Measurements from ENCODE around the gene TNFRSF19. TPM values are rescaled to one million over a fixed set of nuclear protein-coding genes. Genes with fewer than 3 reads are reported as not detected.

Gene TNFRSF19
- total and polyA plus RNA-seq, 2 of the 13 experiments (the other 11 are each of a cell fraction or from before 2014, with no cell fraction given) = 75.3 to 77.7 TPM

DNA sequence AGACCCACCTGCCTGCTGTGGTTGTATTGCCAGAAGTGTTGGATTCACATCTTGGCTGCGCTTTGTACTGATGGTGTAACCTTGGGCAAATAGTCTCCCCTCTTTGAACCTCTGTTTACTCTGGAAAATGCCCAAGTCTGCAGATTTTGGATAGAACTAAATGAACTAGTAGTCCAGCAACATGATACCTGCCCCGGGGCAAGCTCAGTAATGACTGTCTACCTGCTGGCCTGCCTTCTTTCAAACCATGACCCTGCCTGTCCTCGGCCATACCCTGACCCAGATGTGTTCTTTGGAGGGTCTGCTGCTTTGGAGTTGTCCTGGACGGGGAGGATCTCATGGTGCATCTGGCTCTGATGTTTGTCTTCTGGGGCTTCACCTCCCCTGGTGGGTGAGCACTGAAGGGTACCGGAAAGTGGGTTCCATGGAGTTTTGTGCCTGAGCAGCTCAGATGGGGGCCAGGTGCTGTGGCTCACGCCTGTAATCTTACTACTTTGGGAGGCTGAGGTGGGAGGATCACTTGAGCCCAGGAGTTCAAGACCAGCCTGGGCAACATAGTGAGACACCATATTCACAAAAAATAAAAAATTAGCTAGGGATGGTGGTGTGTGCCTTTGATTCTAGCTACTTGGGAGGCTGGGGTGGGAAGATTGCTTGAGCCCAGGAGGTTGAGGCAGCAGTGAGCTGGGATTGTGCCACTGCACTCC, 59.5 kb downstream of the TNFRSF19 start (continued):
- TF ChIP-seq, protein P1, sequence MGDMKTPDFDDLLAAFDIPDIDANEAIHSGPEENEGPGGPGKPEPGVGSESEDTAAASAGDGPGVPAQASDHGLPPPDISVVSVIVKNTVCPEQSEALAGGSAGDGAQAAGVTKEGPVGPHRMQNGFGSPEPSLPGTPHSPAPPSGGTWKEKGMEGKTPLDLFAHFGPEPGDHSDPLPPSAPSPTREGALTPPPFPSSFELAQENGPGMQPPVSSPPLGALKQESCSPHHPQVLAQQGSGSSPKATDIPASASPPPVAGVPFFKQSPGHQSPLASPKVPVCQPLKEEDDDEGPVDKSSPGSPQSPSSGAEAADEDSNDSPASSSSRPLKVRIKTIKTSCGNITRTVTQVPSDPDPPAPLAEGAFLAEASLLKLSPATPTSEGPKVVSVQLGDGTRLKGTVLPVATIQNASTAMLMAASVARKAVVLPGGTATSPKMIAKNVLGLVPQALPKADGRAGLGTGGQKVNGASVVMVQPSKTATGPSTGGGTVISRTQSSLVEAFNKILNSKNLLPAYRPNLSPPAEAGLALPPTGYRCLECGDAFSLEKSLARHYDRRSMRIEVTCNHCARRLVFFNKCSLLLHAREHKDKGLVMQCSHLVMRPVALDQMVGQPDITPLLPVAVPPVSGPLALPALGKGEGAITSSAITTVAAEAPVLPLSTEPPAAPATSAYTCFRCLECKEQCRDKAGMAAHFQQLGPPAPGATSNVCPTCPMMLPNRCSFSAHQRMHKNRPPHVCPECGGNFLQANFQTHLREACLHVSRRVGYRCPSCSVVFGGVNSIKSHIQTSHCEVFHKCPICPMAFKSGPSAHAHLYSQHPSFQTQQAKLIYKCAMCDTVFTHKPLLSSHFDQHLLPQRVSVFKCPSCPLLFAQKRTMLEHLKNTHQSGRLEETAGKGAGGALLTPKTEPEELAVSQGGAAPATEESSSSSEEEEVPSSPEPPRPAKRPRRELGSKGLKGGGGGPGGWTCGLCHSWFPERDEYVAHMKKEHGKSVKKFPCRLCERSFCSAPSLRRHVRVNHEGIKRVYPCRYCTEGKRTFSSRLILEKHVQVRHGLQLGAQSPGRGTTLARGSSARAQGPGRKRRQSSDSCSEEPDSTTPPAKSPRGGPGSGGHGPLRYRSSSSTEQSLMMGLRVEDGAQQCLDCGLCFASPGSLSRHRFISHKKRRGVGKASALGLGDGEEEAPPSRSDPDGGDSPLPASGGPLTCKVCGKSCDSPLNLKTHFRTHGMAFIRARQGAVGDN (CRISPR knock-in tag; IDR thresholded peaks at IDR 0.05) = peak; percentile 60
- TF ChIP-seq ZNF17 (CRISPR knock-in tag; IDR thresholded peaks at IDR 0.05) (no peak), ZNF7 (CRISPR knock-in tag; IDR thresholded peaks at IDR 0.05) (no peak), ZNF501 (CRISPR knock-in tag; IDR thresholded peaks at IDR 0.05) (no peak), ETV5 (CRISPR knock-in tag; IDR thresholded peaks at IDR 0.05; ENCODE audit: borderline replicate concordance) (peak; percentile 43; the same call in 1 of the 2 replicates), ZNF225 (CRISPR knock-in tag; IDR thresholded peaks at IDR 0.05) (no peak), TBX2 (CRISPR knock-in tag; IDR thresholded peaks at IDR 0.05; ENCODE audit: borderline replicate concordance) (peak; percentile 89), FOSL1 (CRISPR knock-in tag; IDR thresholded peaks at IDR 0.05; ENCODE audit: borderline replicate concordance) (no peak), ZNF577 (CRISPR knock-in tag; IDR thresholded peaks at IDR 0.05; ENCODE audit: borderline replicate concordance, low read depth) (no peak), HNRNPL (IDR thresholded peaks at IDR 0.05; ENCODE audit: low read depth, low read length) (no peak), AHDC1 (CRISPR knock-in tag; IDR thresholded peaks at IDR 0.05; ENCODE audit: borderline replicate concordance) (peak; percentile 82; the same call in 1 of the 2 replicates), ZNF121 (CRISPR knock-in tag; IDR thresholded peaks at IDR 0.05) (peak; percentile 86), TCF7 (IDR thresholded peaks at IDR 0.05; ENCODE audit: low read depth) (peak; percentile 97), ZNF160 (CRISPR knock-in tag; IDR thresholded peaks at IDR 0.05) (no peak), FOXO1 (CRISPR knock-in tag; IDR thresholded peaks at IDR 0.05) (peak; percentile 79), ZNF530 (CRISPR knock-in tag; IDR thresholded peaks at IDR 0.05; ENCODE audit: low read depth) (no peak)
- TF ChIP-seq, protein P2, sequence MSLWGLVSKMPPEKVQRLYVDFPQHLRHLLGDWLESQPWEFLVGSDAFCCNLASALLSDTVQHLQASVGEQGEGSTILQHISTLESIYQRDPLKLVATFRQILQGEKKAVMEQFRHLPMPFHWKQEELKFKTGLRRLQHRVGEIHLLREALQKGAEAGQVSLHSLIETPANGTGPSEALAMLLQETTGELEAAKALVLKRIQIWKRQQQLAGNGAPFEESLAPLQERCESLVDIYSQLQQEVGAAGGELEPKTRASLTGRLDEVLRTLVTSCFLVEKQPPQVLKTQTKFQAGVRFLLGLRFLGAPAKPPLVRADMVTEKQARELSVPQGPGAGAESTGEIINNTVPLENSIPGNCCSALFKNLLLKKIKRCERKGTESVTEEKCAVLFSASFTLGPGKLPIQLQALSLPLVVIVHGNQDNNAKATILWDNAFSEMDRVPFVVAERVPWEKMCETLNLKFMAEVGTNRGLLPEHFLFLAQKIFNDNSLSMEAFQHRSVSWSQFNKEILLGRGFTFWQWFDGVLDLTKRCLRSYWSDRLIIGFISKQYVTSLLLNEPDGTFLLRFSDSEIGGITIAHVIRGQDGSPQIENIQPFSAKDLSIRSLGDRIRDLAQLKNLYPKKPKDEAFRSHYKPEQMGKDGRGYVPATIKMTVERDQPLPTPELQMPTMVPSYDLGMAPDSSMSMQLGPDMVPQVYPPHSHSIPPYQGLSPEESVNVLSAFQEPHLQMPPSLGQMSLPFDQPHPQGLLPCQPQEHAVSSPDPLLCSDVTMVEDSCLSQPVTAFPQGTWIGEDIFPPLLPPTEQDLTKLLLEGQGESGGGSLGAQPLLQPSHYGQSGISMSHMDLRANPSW (CRISPR knock-in tag; IDR thresholded peaks at IDR 0.05; ENCODE audit: borderline replicate concordance) = no peak
